Measurements from ENCODE around the gene VPS26A. TPM values are rescaled to one million over a fixed set of nuclear protein-coding genes. Genes with fewer than 3 reads are reported as not detected.

VPS26A gene
- total RNA-seq, 1 donor from 2014 or later: 56.2 TPM

Other genes starting within 250 kb of the VPS26A start
- 35.2 TPM for gene DDX50, start 222.9 kb upstream of the VPS26A start, total RNA-seq (ENCODE audit: unreplicated experiment)
- 38.5 TPM for gene DDX21, start 168.0 kb upstream of the VPS26A start, total RNA-seq (ENCODE audit: unreplicated experiment)
- 26.2 TPM for gene KIFBP, start 135.4 kb upstream of the VPS26A start, total RNA-seq (ENCODE audit: unreplicated experiment)
- gene SRGN, start 36.1 kb upstream of the VPS26A start, total RNA-seq (ENCODE audit: unreplicated experiment): 4.7 TPM
- gene SUPV3L1, start 56.1 kb downstream of the VPS26A start, total RNA-seq (ENCODE audit: unreplicated experiment): 31.7 TPM
- 0.31 TPM for gene HKDC1, start 96.2 kb downstream of the VPS26A start, total RNA-seq (ENCODE audit: unreplicated experiment)
- 162 TPM for gene HK1, start 154.3 kb downstream of the VPS26A start, total RNA-seq (ENCODE audit: unreplicated experiment)

Data from endothelial cell (in vitro differentiated cells).